K562 (cell line): ENCODE measurements around the gene ZNF296. TPM values are rescaled to one million over a fixed set of nuclear protein-coding genes. Genes with fewer than 3 reads are reported as not detected.

Experiments
- CGGBP1 ChIP-seq: fragments of 250-450 bp; sonication (Bioruptor Pico); IDR thresholded peaks from 2 replicates; pipeline ENCODE4 v1.9.0; 2021; ENCODE audit warnings: mild to moderate bottlenecking
- CREB3L1 ChIP-seq: fragments of 450-650 bp; IDR thresholded peaks from 2 replicates; pipeline ENCODE4 v1.6.1; 2014; ENCODE audit warnings: low read depth, mild to moderate bottlenecking, moderate library complexity, borderline replicate concordance
- CTBP1 ChIP-seq: fragments of 450-650 bp; IDR thresholded peaks from 2 replicates; pipeline ENCODE4 v1.6.1; 2016; ENCODE audit warnings: borderline replicate concordance
- CUX1 ChIP-seq: fragments of 200-800 bp; sonication (Bioruptor generic); IDR thresholded peaks from 2 replicates; pipeline ENCODE4 v1.6.1; 2016; ENCODE audit warnings: missing genetic modification characterization, missing compliant biosample characterization
- FOXA1 ChIP-seq: fragments of 450-650 bp; IDR thresholded peaks from 2 replicates; pipeline ENCODE4 v1.6.1; 2016; ENCODE audit warnings: mild to moderate bottlenecking, borderline replicate concordance
- FUS ChIP-seq: fragments of 200-400 bp; formaldehyde crosslinking; optimal IDR thresholded peaks from 2 replicates; pipeline ENCODE3; 2017; ENCODE audit warnings: low read depth, low read length
- HLTF ChIP-seq: fragments of 450-650 bp; IDR thresholded peaks from 2 replicates; pipeline ENCODE4 v1.6.1; 2016
- NEUROD1 ChIP-seq: fragments of 150-350 bp; IDR thresholded peaks from 2 replicates; pipeline ENCODE4 v1.6.1; 2014; ENCODE audit warnings: borderline replicate concordance, low read length, low read depth; ENCODE audit not compliant: partially characterized antibody
- NR1H2 ChIP-seq: sonication (generic); formaldehyde crosslinking; IDR thresholded peaks from 2 replicates; pipeline ENCODE4 v1.4.0; 2020; ENCODE audit warnings: mild to moderate bottlenecking, missing genetic modification reagents
- PML ChIP-seq: IDR thresholded peaks from 2 replicates; pipeline ENCODE4 v1.6.1; 2012; ENCODE audit warnings: low read length, inconsistent platforms
- POLR2B ChIP-seq: fragments of 450-650 bp; IDR thresholded peaks from 2 replicates; pipeline ENCODE4 v1.6.1; 2018; ENCODE audit warnings: low read depth; ENCODE audit not compliant: partially characterized antibody
- PRMT5 ChIP-seq: sonication (generic); formaldehyde crosslinking; IDR thresholded peaks from 2 replicates; pipeline ENCODE4 v1.5.0; 2020; ENCODE audit warnings: missing genetic modification reagents
- RBBP5 ChIP-seq: fragments of 200-600 bp; sonication (generic); IDR thresholded peaks from 2 replicates; pipeline ENCODE4 v1.6.1; 2012; ENCODE audit warnings: borderline replicate concordance, mild to moderate bottlenecking, low read length, control low read depth, inconsistent platforms; ENCODE audit not compliant: insufficient read depth, poor library complexity, severe bottlenecking
- U2AF1 ChIP-seq: fragments of 200-400 bp; formaldehyde crosslinking; optimal IDR thresholded peaks from 2 replicates; pipeline ENCODE3; 2017; ENCODE audit warnings: mild to moderate bottlenecking, low read depth, low read length, moderate library complexity
- USF1 ChIP-seq: sonication (generic); formaldehyde crosslinking; IDR thresholded peaks from 2 replicates; pipeline ENCODE4 v1.9.0; 2022; ENCODE audit warnings: mild to moderate bottlenecking, missing genetic modification reagents
- ZFP1 ChIP-seq: fragments of 450-650 bp; formaldehyde crosslinking; IDR thresholded peaks from 2 replicates; pipeline ENCODE4 v1.4.0; 2020; ENCODE audit warnings: mild to moderate bottlenecking, mixed read lengths
- ZNF282 ChIP-seq: sonication (generic); formaldehyde crosslinking; IDR thresholded peaks from 2 replicates; pipeline ENCODE4 v1.8.1; 2023; ENCODE audit warnings: missing genetic modification reagents
- ZNF354B ChIP-seq: fragments of 250-450 bp; sonication (Bioruptor Pico); IDR thresholded peaks from 2 replicates; pipeline ENCODE4 v1.4.0; 2020
- ZNF431 ChIP-seq: sonication (generic); formaldehyde crosslinking; IDR thresholded peaks from 2 replicates; pipeline ENCODE4 v1.8.0; 2022; ENCODE audit warnings: mild to moderate bottlenecking, missing genetic modification reagents
- ZNF584 ChIP-seq: fragments of 200-800 bp; sonication (Bioruptor generic); IDR thresholded peaks from 2 replicates; pipeline ENCODE4 v1.6.1; 2016; ENCODE audit warnings: low read depth, mild to moderate bottlenecking, missing genetic modification characterization, missing compliant biosample characterization
- polyA plus RNA-seq, 8 experiments: library from polyadenylated mRNA; depleted of rRNA in 4 of 8; stranded (reverse) in 5 of 8; unstranded in 3 of 8; fragments of >200 nt; fragmentation: Nextera tagmentation in 2 of 8; fragmentation: Illumina TruSeq in 1 of 8; extraction: Ambion mirVana in 2 of 8; extraction: Trizol in 1 of 8; gene quantifications; 2 replicates each; pipeline versions ENCODE4 v1.2.1 to v1.2.3, GENCODE V29; 2011 to 2014; ENCODE audit warnings: inconsistent platforms in 1 of 8, missing spikeins in 1 of 8
- total RNA-seq, 7 experiments: library from RNA; depleted of rRNA in 6 of 7; stranded (reverse); fragments of >200 nt in 6 of 7; fragmentation: Illumina TruSeq in 2 of 7; extraction: Trizol in 2 of 7; gene quantifications; 2 replicates each; pipeline versions ENCODE4 v1.2.1 to v1.2.3, GENCODE V29; 2011 to 2021; ENCODE audit warnings: low replicate concordance in 1 of 7

ZNF296 gene
- total and polyA plus RNA-seq, 9 of the 15 experiments (the other 6 are each of a cell fraction or from before 2014, with no cell fraction given): 0.03 to 8.8 (median 0.47) TPM; not detected in 1

- TF ChIP-seq PML: 0 out of 2 replicates have a peak, but pooled peaks have one; percentile 34
- TF ChIP-seq NEUROD1: peak; percentile 62
- TF ChIP-seq USF1 (CRISPR knock-in tag): 0 out of 2 replicates have a peak, but pooled peaks have one; percentile 31
- no peak; the same call in none of the 2 replicates for TF ChIP-seq CTBP1
- TF ChIP-seq ZNF431 (CRISPR knock-in tag): 0 out of 2 replicates have a peak, but pooled peaks have one; percentile 57
- TF ChIP-seq FOXA1: no peak
- peak; percentile 15 for TF ChIP-seq POLR2B
- no peak for TF ChIP-seq NR1H2
- no peak for TF ChIP-seq ZNF282
- no peak for TF ChIP-seq PRMT5
- no peak for TF ChIP-seq FUS
- TF ChIP-seq ZNF354B (CRISPR knock-in tag): no peak
- peak; percentile 56 for TF ChIP-seq U2AF1
- no peak for TF ChIP-seq CUX1
- peak; percentile 93 for TF ChIP-seq RBBP5
- peak; percentile 76; the same call in 1 of the 2 replicates for TF ChIP-seq CGGBP1 (CRISPR knock-in tag)
- no peak for TF ChIP-seq CREB3L1
- TF ChIP-seq ZFP1 (CRISPR knock-in tag): no peak
- TF ChIP-seq HLTF: peak; percentile 67; the same call in 1 of the 2 replicates
- TF ChIP-seq ZNF584: no peak
Observed at GRCh38 chr19:45092747-45093678, 16.7 kb upstream of the ZNF296 start, which contains the start of gene PPP1R37 (continued).
